Measurements from ENCODE around the gene SEPTIN8. TPM values are rescaled to one million over a fixed set of nuclear protein-coding genes. Genes with fewer than 3 reads are reported as not detected.

Gene SEPTIN8
- total RNA-seq, 1 experiment from 2014 or later, result 38.2 TPM

DNA sequence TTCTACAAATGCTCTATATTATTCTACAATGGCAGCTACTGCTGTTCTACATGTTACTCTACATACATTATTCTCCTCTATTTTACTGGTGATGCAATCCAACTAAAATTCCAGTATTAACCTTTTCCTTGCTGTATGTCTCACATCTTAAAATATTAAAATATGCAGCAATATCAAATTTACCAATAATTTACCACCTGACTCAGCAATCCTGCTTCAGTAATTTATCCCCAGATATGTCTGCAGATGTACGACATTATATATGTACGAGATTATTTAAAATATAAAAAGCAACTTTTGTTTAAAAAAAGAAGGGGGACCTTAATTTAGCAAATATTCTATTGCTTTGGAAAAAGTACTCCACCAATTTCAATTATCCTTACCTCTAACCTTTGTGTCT is 51.3 kb downstream of the SEPTIN8 start:
- no peak overlapping the region for H4K91ac ChIP-seq (ENCODE audit: insufficient read length, low read depth, low read length)
- Mint-ChIP-seq H3K4me1 (no peaks in the 10 kb centered on the region), H3K9me3 (no peaks in the 10 kb centered on the region; a peak in 1 of 5 replicates), H3K4me3 (no peak overlapping the region), H3K36me3 (ENCODE audit: insufficient read depth in 1 of 3, low read depth in 3 of 3) (peaks cover 2 to 10% (median 4%) of the 10 kb centered on the region in 3 experiments; a peak in 5 of 7 replicates), H3K27ac (no peak overlapping the region), H3K27me3 (ENCODE audit: low read depth) (no peaks in the 10 kb centered on the region)
- H3K9ac ChIP-seq (ENCODE audit: extremely low read depth, insufficient read length, low read length), result no peak overlapping the region
- H4K20me1 ChIP-seq (ENCODE audit: control insufficient read depth, insufficient read depth, insufficient read length), result no peaks in the 10 kb centered on the region
- H3K18ac ChIP-seq (ENCODE audit: insufficient read length, low read depth, low read length), result no peak overlapping the region
- H3K79me2 ChIP-seq (ENCODE audit: insufficient read depth, low read length), result no peaks in the 10 kb centered on the region
- TF ChIP-seq, protein P1, sequence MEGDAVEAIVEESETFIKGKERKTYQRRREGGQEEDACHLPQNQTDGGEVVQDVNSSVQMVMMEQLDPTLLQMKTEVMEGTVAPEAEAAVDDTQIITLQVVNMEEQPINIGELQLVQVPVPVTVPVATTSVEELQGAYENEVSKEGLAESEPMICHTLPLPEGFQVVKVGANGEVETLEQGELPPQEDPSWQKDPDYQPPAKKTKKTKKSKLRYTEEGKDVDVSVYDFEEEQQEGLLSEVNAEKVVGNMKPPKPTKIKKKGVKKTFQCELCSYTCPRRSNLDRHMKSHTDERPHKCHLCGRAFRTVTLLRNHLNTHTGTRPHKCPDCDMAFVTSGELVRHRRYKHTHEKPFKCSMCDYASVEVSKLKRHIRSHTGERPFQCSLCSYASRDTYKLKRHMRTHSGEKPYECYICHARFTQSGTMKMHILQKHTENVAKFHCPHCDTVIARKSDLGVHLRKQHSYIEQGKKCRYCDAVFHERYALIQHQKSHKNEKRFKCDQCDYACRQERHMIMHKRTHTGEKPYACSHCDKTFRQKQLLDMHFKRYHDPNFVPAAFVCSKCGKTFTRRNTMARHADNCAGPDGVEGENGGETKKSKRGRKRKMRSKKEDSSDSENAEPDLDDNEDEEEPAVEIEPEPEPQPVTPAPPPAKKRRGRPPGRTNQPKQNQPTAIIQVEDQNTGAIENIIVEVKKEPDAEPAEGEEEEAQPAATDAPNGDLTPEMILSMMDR (conservative IDR thresholded peaks at IDR 0.05), result no peak
- H3K23ac ChIP-seq (ENCODE audit: insufficient read length, low read depth, low read length), result no peak overlapping the region
- no peak overlapping the region for H2BK20ac ChIP-seq (ENCODE audit: low read depth, low read length, poor library complexity, severe bottlenecking)
- DNase-seq, result no peak
- H3K27ac ChIP-seq (ENCODE audit: insufficient read length, low read depth, low read length), result no peak overlapping the region
- no peaks in the 10 kb centered on the region for H3K23me2 ChIP-seq (ENCODE audit: insufficient read length, low read depth, low read length, poor library complexity, severe bottlenecking)
- H3K27me3 ChIP-seq (ENCODE audit: insufficient read depth, low read length), result no peaks in the 10 kb centered on the region
- no peak overlapping the region for H4K5ac ChIP-seq (ENCODE audit: insufficient read length, low read depth, low read length)
- H3K4me2 ChIP-seq (ENCODE audit: insufficient read depth, insufficient read length, low read length), result no peak overlapping the region
- no peak overlapping the region for H2BK12ac ChIP-seq (ENCODE audit: insufficient read length, low read depth, low read length)
- H2BK15ac ChIP-seq (ENCODE audit: low read depth, low read length), result no peak overlapping the region
- H3T11ph ChIP-seq (ENCODE audit: low read length), result no peak overlapping the region
- no peak overlapping the region for H3K4ac ChIP-seq (ENCODE audit: low read depth, low read length)
- H3K9me3 ChIP-seq (ENCODE audit: control insufficient read depth, low read depth, low read length), result no peaks in the 10 kb centered on the region
- H3K79me1 ChIP-seq (ENCODE audit: insufficient read depth, low read depth, low read length, poor library complexity, severe bottlenecking), result no peaks in the 10 kb centered on the region
- no peak overlapping the region for H4K8ac ChIP-seq (replicated peaks; ENCODE audit: insufficient read length, low read depth, low read length)
- H2AK5ac ChIP-seq (ENCODE audit: insufficient read length, low read length), result no peak overlapping the region
- H2BK5ac ChIP-seq (ENCODE audit: insufficient read length, low read length), result no peak overlapping the region
- no peak overlapping the region for H3K56ac ChIP-seq (ENCODE audit: insufficient read length, low read depth, low read length)
- H2AFZ ChIP-seq (ENCODE audit: low read length), result no peak overlapping the region
- WGBS (ENCODE audit: extremely low coverage, insufficient read length, low lambda C conversion rate), result no CpG with 5 or more reads among the region's 2 CpGs
- no peak overlapping the region for H2BK120ac ChIP-seq (ENCODE audit: low read depth, low read length, poor library complexity, severe bottlenecking)
- no peak overlapping the region for H3K14ac ChIP-seq (ENCODE audit: insufficient read depth, low read length)
- H3K4me1 ChIP-seq (ENCODE audit: insufficient read depth, low read length), result no peaks in the 10 kb centered on the region

Data from H9 (cell line).